Duodenal mucosa (tissue), 2 donors: ENCODE data around the gene GPR18.

ENCODE experiments used
- H3K27ac ChIP-seq: one replicate; pipeline ENCODE4 v1.7.0; 2013; ENCODE audit warnings: low read depth, low read length
- H3K27me3 ChIP-seq, 2 donors: one replicate each; pipeline ENCODE4 v1.7.0; 2013; ENCODE audit warnings: low read length in 2 of 2, control low read depth in 1 of 2; ENCODE audit not compliant: insufficient read depth in 2 of 2, control insufficient read depth in 1 of 2
- H3K36me3 ChIP-seq, 2 donors: one replicate each; pipeline ENCODE4 v1.7.0; 2013; ENCODE audit warnings: low read length in 2 of 2, control low read depth in 1 of 2; ENCODE audit not compliant: insufficient read depth in 2 of 2, control insufficient read depth in 1 of 2
- H3K4me1 ChIP-seq, 2 donors: one replicate each; pipeline ENCODE4 v1.7.0; 2013; ENCODE audit warnings: low read length in 2 of 2, control low read depth in 1 of 2; ENCODE audit not compliant: insufficient read depth in 2 of 2, control insufficient read depth in 1 of 2
- H3K4me3 ChIP-seq, 2 donors: one replicate each; pipeline ENCODE4 v1.7.0; 2013; ENCODE audit warnings: low read length in 2 of 2, low read depth in 1 of 2
- H3K9ac ChIP-seq, 2 donors: one replicate each; pipeline ENCODE4 v1.7.0; 2013; ENCODE audit warnings: low read length in 2 of 2, low read depth in 1 of 2
- H3K9me3 ChIP-seq, 2 donors: one replicate each; pipeline ENCODE4 v1.7.0; 2013; ENCODE audit warnings: low read length in 2 of 2, control low read depth in 1 of 2; ENCODE audit not compliant: control insufficient read depth in 1 of 2

The GPR18 gene

DNA sequence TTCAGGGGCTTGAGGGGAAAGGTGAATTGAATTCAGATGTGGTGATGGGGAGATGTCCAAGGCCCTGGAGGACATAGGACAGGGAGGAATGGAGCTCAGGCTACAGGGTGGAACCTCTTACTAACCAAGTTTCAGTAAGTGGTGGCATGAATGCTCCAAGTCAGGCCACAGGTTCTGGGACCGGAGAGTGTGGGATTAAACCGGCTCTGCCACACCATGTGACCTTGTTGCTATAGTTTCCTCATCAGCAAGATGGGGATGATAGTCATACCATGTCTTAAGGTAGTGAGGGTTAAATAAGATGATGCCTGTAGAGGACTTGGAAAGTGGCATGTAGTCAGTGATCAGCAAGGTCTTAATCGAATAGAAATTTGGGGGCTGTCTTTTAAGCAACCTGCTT, 32.7 kb upstream of the GPR18 start:
- Histone ChIP-seq H3K9ac (no peak overlapping the region), H3K27ac (no peak overlapping the region), H3K27me3 (no peaks in the 10 kb centered on the region), H3K36me3 (peaks cover 4 to 8% of the 10 kb centered on the region in 2 donors), H3K4me1 (peaks cover 22 to 32% of the 10 kb centered on the region in 2 donors), H3K4me3 (no peak overlapping the region), H3K9me3 (no peaks in the 10 kb centered on the region)

DNA sequence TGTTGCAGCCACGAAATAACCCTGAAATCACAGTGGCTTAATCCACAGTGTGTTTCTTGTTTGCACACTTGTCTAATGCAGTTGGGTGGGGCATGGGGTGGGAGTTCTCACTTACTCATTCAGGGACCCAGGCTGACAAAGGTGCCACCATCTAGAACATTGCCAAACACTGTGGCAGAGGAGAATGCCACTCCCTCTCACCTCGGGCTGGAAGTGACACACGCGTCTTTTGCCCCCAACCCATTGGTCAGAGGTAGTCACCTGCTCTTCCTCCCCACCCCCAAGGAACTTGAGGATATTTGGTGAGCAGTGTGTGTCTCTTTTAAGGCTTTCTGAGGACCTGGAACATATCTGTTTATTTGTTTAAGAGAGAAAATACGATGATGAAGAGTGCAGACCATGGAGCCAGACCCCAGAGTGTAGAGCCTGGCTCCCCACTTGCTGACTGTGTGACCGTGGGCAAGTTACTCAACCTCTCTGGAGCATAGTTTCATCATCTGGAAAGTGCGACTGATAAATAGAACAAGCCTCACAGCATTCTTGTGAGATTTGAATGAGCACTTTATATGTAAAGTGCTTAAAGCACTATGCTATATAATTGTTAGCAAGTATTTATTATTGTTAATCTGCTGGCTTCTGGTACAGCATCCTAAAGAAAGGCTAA, 31.6 kb upstream of the GPR18 start:
- Histone ChIP-seq H3K9me3 (no peaks in the 10 kb centered on the region), H3K9ac (no peak overlapping the region), H3K36me3 (peaks cover 2 to 4% of the 10 kb centered on the region in 2 donors), H3K4me1 (peaks cover 25 to 34% of the 10 kb centered on the region in 2 donors), H3K27ac (no peak overlapping the region), H3K4me3 (no peak overlapping the region), H3K27me3 (no peaks in the 10 kb centered on the region)

DNA sequence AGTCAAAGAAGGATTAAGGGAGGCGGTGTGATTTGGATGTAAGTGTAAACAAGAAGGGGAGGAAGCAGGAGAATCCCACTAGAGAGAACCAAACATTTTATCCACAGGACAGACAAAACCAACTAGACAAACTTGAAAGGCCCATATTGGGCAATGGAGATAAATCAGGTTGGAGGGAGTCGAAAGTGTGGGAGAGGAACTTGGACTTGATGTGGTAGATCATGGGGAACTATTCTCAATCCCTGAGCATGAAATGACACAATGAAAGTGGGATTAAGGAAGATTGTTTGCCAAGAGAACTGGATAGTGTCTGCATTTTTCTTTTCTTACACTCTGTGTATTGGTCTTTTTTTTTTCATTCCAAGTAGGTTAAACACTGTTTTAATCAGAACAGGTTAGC, 31.1 kb upstream of the GPR18 start:
- Histone ChIP-seq H3K27me3 (no peaks in the 10 kb centered on the region), H3K27ac (no peak overlapping the region), H3K36me3 (peaks cover 2 to 4% of the 10 kb centered on the region in 2 donors), H3K9ac (no peak overlapping the region), H3K4me1 (peaks cover 23 to 35% of the 10 kb centered on the region in 2 donors), H3K4me3 (no peak overlapping the region), H3K9me3 (no peaks in the 10 kb centered on the region)

DNA sequence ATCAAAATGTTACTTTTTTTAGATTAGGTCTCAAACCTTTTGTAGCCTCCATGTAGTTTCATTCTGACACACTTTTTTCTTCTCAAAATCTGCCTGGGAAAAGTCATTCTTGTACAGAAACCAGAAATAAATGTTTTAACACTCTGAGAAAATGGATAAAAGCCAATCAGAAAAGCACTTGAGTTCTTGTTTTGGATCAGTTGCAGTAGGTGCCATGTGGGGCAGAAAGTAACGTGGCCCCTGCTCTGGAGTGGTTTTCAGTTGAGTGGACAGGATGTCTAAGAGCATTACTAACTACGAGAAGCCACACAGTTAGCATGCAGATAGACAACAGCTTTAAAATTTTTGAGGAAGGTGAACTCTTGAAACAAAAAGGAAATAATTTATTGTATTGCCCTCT, 29.9 kb upstream of the GPR18 start:
- Histone ChIP-seq H3K27ac (no peak overlapping the region), H3K36me3 (peaks cover 2 to 4% of the 10 kb centered on the region in 2 donors), H3K9me3 (no peaks in the 10 kb centered on the region), H3K27me3 (no peaks in the 10 kb centered on the region), H3K4me3 (no peak overlapping the region), H3K9ac (no peak overlapping the region), H3K4me1 (peaks cover 17 to 33% of the 10 kb centered on the region in 2 donors)

DNA sequence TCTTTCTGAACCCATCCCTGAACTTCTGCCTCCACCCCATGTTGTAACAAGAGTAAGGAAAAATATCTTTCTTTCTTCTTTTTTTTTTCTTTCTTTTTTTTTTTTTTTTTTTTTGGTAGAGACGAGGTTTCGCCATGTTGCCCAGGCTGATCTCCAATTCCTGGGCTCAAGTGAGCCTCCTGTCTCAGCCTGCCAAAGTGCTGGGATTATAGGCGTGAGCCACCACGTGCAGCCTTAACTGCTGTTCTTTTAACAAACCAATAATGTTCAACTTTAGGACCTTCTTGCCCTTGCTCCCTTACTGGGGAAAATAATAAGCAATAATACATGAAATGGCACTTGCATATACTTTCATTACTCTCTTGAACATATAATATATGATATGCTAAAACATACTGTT, 29.4 kb upstream of the GPR18 start:
- Histone ChIP-seq H3K9me3 (no peaks in the 10 kb centered on the region), H3K4me1 (peaks cover 17 to 38% of the 10 kb centered on the region in 2 donors), H3K4me3 (no peak overlapping the region), H3K27ac (no peak overlapping the region), H3K27me3 (no peaks in the 10 kb centered on the region), H3K36me3 (peaks cover 2% of the 10 kb centered on the region in 2 donors), H3K9ac (no peak overlapping the region)

DNA sequence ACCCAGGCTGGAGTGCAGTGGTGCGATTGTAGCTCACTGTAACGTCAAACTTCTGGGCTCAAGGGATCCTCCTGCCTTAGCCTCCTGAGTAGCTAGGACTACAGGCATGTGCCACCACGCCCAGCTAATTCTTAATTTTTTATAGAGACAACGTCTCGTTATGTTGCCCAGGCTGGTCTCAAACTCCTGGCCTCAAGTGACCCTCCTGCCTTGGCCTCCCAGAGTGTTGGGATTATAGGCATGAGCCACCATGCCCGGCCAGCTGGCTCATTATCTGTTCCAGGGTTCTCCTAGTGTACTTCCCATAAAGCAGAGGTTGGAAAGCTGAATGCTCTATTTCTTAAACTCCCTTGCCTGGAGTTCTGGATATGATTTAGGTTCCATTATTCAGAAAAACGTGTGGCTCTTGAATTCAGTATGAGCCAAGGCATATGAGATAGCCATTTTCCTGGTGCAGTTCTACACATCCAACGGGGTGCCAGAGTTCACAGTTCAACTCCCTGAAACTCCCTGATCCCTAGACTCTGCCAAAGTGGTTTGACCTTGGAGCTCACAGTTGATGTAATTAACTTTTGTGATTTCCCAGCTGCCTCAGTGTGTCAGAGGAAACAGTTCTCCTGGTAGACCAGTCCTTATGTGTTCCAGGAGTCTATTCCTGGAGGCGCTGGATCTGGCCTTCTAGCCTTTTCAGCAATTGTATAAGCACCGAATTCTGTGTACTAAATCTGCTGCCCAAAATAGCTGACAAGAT, 27.4 kb upstream of the GPR18 start:
- Histone ChIP-seq H3K9me3 (no peaks in the 10 kb centered on the region), H3K4me3 (no peak overlapping the region), H3K27ac (no peak overlapping the region), H3K27me3 (no peaks in the 10 kb centered on the region), H3K4me1 (peaks cover 17 to 44% of the 10 kb centered on the region in 2 donors), H3K9ac (no peak overlapping the region), H3K36me3 (peaks cover 2% of the 10 kb centered on the region in 2 donors)

DNA sequence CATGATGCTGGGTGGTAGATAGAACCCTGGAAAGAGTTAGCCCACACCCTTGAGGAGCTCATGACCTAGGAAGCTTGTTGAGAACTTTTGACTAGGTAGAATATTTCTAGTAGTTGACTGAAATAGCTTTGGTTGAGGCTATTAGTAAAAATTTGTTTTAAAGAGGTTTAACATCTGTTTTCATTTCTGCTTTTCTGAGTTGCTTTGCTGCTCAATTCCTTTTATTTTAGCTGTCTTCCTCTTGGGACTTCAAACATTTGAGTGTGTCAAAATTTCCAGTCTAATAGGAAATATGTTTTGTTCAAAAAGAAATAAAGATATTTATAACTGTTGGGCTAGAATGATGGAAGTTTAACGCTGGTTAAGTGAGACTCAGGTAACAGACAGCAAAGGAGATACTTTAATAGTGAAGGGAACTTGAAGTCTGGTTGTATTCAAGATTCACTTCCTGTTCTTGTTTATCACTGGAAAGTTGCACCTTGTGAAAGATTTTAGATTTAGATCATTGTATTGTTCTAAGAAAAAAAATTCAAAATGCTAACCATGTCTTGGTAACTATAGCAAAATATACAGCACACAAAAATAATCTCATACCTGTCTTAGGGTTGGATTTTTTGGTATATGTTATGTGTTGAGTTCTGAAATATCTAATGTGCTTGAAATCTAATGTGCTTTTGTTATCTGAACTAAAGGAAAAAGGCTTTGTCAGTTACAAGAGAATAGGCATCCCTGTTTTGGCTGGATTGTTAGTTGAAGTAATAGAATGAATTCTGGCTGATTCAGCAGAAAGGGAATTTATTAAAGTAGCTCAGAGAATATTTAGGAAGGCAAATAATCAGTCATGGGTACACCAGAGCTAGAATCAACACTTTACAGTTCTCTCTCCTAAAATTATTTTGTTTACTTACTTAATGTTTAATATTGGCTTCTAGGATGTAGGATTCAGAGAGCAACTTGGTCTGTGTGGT, 24.4 kb upstream of the GPR18 start:
- Histone ChIP-seq H3K36me3 (peaks cover 0 to 7% of the 10 kb centered on the region in 2 donors), H3K27ac (peak overlapping the region; percentile 3), H3K4me3 (no peak overlapping the region), H3K9ac (peak overlapping the region in 1 of 2 donors; percentile 11), H3K27me3 (no peaks in the 10 kb centered on the region), H3K4me1 (peaks cover 17 to 43% of the 10 kb centered on the region in 2 donors), H3K9me3 (no peaks in the 10 kb centered on the region)

DNA sequence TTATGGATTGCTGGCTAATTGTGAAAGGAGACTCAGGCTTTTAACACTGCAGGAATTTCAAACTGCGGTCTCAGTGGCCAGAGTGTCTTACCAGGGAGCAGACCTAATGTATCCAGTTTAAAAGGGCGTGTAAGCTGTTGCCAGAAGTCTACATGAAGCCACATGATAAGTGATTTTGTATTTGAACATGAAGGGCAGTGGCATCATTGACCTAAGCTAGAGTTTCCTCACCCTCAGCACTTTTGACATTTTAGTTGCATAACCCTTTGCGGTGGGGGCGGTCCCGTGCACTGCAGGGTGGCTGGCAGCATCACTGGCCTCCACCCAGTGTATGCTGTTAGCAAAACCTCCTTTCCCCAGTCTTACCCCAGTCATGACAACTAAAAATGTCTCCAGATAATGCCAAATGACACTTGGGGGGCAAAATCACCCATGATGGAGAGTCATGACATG, 23.7 kb upstream of the GPR18 start:
- Histone ChIP-seq H3K27me3 (no peaks in the 10 kb centered on the region), H3K9ac (no peak overlapping the region), H3K36me3 (peaks cover 0 to 7% of the 10 kb centered on the region in 2 donors), H3K9me3 (no peaks in the 10 kb centered on the region), H3K4me1 (peaks cover 17 to 43% of the 10 kb centered on the region in 2 donors), H3K27ac (peak overlapping the region; percentile 3), H3K4me3 (no peak overlapping the region)

DNA sequence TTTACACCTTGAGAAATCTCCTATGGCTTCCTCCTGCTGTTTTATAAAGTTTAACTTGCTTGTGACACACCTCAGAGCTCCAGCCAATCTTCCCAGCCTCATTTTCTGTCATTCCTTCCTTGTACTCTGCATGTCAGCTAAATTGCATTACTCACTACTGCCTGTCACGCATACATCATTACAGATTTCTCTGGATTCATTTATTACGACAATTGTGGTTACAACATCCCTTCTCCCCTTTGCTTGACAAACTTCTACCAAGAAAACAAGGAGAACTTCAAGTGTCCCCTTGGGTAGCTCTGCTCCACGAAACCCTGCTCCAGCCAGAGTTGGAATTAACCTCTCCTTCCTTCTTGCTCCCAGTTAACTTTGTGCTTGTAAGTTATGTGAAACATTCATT, 22.0 kb upstream of the GPR18 start:
- peaks cover 5 to 7% of the 10 kb centered on the region in 2 donors for H3K36me3 ChIP-seq
- H3K4me3 ChIP-seq, result no peak overlapping the region
- H3K9me3 ChIP-seq, result no peaks in the 10 kb centered on the region
- no peaks in the 10 kb centered on the region for H3K27me3 ChIP-seq
- no peak overlapping the region for H3K9ac ChIP-seq
- no peak overlapping the region for H3K27ac ChIP-seq
- H3K4me1 ChIP-seq, result peaks cover 3 to 32% of the 10 kb centered on the region in 2 donors
